KMS-11 (cell line): ENCODE measurements around the gene PEX16.

Experiments used
- H2AFZ ChIP-seq: fragments of 200-600 bp; sonication (generic); 2 replicates; pipeline ENCODE4 v1.6.1; 2016; ENCODE audit warnings: antibody characterized with exemption, mixed run types, low read depth
- H3K27ac ChIP-seq: fragments of 200-600 bp; sonication (generic); 2 replicates; pipeline ENCODE4 v1.6.1; 2016; ENCODE audit warnings: mild to moderate bottlenecking, mixed run types
- H3K27me3 ChIP-seq: fragments of 200-600 bp; sonication (generic); 2 replicates; pipeline ENCODE4 v1.6.1; 2017; ENCODE audit warnings: mild to moderate bottlenecking, low read depth, mixed run types, moderate library complexity; ENCODE audit not compliant: insufficient read depth
- H3K36me3 ChIP-seq: fragments of 200-600 bp; sonication (generic); 2 replicates; pipeline ENCODE4 v1.6.1; 2017; ENCODE audit warnings: mild to moderate bottlenecking, mixed run types; ENCODE audit not compliant: insufficient read depth
- H3K4me1 ChIP-seq: fragments of 200-600 bp; sonication (generic); 2 replicates; pipeline ENCODE4 v1.6.1; 2016; ENCODE audit warnings: mild to moderate bottlenecking, low read depth, mixed run types; ENCODE audit not compliant: poor library complexity, severe bottlenecking
- H3K4me2 ChIP-seq: fragments of 200-600 bp; sonication (generic); 2 replicates; pipeline ENCODE4 v1.7.0; 2016; ENCODE audit warnings: mild to moderate bottlenecking, mixed run types
- H3K4me3 ChIP-seq: fragments of 200-600 bp; sonication (generic); IDR thresholded peaks from 2 replicates; pipeline ENCODE4 v1.6.1; 2017; ENCODE audit warnings: low read depth, low read length, mixed read lengths; ENCODE audit not compliant: insufficient read depth
- H3K79me2 ChIP-seq: fragments of 200-600 bp; sonication (generic); 2 replicates; pipeline ENCODE4 v1.6.1; 2016; ENCODE audit warnings: low read depth, mixed run types; ENCODE audit not compliant: insufficient read depth
- H3K9ac ChIP-seq: fragments of 200-600 bp; sonication (generic); 2 replicates; pipeline ENCODE4 v1.6.1; 2016; ENCODE audit warnings: mild to moderate bottlenecking, mixed run types
- H4K20me1 ChIP-seq: fragments of 200-600 bp; sonication (generic); 2 replicates; pipeline ENCODE4 v1.6.1; 2016; ENCODE audit warnings: mild to moderate bottlenecking, mixed run types; ENCODE audit not compliant: insufficient read depth
- CTCF ChIP-seq: fragments of 200-600 bp; sonication (generic); conservative IDR thresholded peaks from 2 replicates; pipeline ENCODE4 v1.6.1; 2017; ENCODE audit warnings: low read depth, mild to moderate bottlenecking, antibody characterized with exemption, low read length, moderate library complexity, mixed read lengths

Gene PEX16

GRCh38 chr11:45927684-45928413 is 10.2 kb upstream of the PEX16 start:
- peaks cover 15% of the 10 kb centered on the region for H3K4me1 ChIP-seq
- no peak overlapping the region for H3K27ac ChIP-seq
- H3K4me2 ChIP-seq, result no peak overlapping the region
- no peak overlapping the region for H3K9ac ChIP-seq
- H3K4me3 ChIP-seq, result no peak overlapping the region
- H4K20me1 ChIP-seq, result no peaks in the 10 kb centered on the region
- no peak overlapping the region for H2AFZ ChIP-seq
- no peaks in the 10 kb centered on the region for H3K79me2 ChIP-seq
- no peak for TF ChIP-seq CTCF
- no peaks in the 10 kb centered on the region for H3K36me3 ChIP-seq
- 0 out of 2 replicates have a peak, but pooled peaks cover 5% of the 10 kb centered on the region for H3K27me3 ChIP-seq

- Histone ChIP-seq H3K4me1 (peaks cover 15% of the 10 kb centered on the region), H3K36me3 (no peaks in the 10 kb centered on the region), H3K4me3 (no peak overlapping the region), H3K9ac (no peak overlapping the region), H3K27ac (no peak overlapping the region), H3K4me2 (no peak overlapping the region), H3K27me3 (0 out of 2 replicates have a peak, but pooled peaks cover 5% of the 10 kb centered on the region), H4K20me1 (no peaks in the 10 kb centered on the region), H2AFZ (no peak overlapping the region), H3K79me2 (no peaks in the 10 kb centered on the region)
- no peak for TF ChIP-seq CTCF
Measured at GRCh38 chr11:45927332-45927683, 9.6 kb upstream of the PEX16 start.

- H4K20me1 ChIP-seq, result no peaks in the 10 kb centered on the region
- no peak for TF ChIP-seq CTCF
- 0 out of 2 replicates have a peak, but pooled peaks cover 5% of the 10 kb centered on the region for H3K27me3 ChIP-seq
- H3K4me2 ChIP-seq, result no peak overlapping the region
- no peak overlapping the region for H3K9ac ChIP-seq
- H3K4me3 ChIP-seq, result no peak overlapping the region
- H3K27ac ChIP-seq, result no peak overlapping the region
- peaks cover 15% of the 10 kb centered on the region for H3K4me1 ChIP-seq
- H3K79me2 ChIP-seq, result no peaks in the 10 kb centered on the region
- no peak overlapping the region for H2AFZ ChIP-seq
- H3K36me3 ChIP-seq, result no peaks in the 10 kb centered on the region
Measured at GRCh38 chr11:45926536-45927331, 9.1 kb upstream of the PEX16 start.

GRCh38 chr11:45926001-45926401 is 8.3 kb upstream of the PEX16 start:
- Histone ChIP-seq H3K4me2 (no peak overlapping the region), H3K4me1 (peaks cover 15% of the 10 kb centered on the region)

More at GRCh38 chr11:45926001-45926401, 8.3 kb upstream of the PEX16 start:
- Histone ChIP-seq H3K27ac (no peak overlapping the region), H3K27me3 (0 out of 2 replicates have a peak, but pooled peaks cover 5% of the 10 kb centered on the region), H4K20me1 (no peaks in the 10 kb centered on the region), H3K9ac (no peak overlapping the region), H3K4me3 (no peak overlapping the region), H2AFZ (no peak overlapping the region), H3K36me3 (no peaks in the 10 kb centered on the region), H3K79me2 (no peaks in the 10 kb centered on the region)
- no peak for TF ChIP-seq CTCF
